ENCODE measurements around the gene RNF208.
"Not testable (repeated sequence)": the region's sequence is repeated elsewhere in the genome, so short reads cannot be mapped to it uniquely, and the experiment has no call there.

Gene RNF208

DNA sequence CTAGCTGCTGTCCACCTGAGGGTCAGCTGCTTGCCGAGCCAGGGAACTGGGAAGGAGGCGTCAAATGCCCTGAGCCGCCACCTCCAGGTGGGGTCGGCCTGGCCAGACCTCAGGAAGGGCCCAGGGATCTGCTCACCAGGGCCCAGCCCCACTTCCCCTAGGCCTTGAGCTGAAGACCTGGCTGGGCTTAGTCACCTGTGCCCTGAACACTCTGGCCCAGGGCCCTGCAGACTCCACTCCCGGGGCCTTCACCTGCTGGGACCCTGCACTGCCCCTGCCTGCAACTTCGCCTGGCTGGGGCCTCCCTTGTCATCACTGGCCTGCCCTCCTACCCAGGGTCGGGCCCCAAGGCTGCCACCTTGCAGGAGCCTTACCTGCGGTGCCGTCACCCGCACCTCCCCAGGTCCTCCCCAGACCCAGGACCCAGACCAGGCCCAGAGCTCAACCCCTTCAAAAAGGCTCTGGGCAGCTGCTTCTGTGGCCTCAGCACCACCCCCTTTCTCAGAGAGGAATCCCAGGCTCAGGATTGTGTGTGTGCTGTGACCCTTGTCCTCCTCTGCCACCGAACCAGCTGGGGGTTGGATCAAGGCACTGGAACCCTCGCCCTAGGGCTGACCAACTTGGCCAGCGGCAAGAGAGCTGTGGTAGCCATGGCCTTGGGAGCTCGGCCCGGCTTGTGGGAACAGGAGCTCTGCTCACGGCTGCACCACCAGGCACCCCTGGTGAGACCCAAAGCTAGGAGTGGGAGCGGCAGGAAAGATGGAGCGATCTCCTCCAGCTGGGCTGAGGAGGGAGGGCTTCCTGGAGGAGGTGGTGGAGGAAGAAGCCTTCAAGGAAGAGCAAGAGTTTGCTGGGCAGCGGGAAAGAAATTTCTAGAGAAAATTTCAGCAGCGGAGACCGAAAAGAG, 31.9 kb upstream of the RNF208 start:
- no peak for DNase-seq (ENCODE audit: low read depth)

GRCh38 chr9:137252555-137253506, 30.8 kb upstream of the RNF208 start:
- DNase-seq (ENCODE audit: low read depth), result no peak

- DNase-seq (ENCODE audit: low read depth), result no peak
These were observed 29.6 kb upstream of the RNF208 start for GRCh38 chr9:137251490-137252268.

DNA sequence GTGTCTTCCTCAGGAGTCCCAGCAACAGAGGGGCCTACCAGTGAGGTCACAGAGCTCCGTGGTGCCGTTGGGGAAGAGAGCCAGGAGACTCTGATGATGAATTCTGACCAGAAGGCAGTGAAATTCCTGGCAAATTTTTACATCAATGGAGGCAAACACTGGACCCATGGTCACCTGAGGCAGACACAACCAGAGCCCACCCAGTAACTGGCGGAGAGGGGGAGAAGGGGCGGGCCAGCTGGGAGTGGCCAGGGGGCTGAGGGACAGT, 29.1 kb upstream of the RNF208 start, which contains the start of gene STPG3:
STPG3 (plus strand) TSS at position 93 of the 268 bp plus-strand sequence; CDS start at position 94, 1 bp downstream.
- DNase-seq (ENCODE audit: low read depth), result no peak

DNA sequence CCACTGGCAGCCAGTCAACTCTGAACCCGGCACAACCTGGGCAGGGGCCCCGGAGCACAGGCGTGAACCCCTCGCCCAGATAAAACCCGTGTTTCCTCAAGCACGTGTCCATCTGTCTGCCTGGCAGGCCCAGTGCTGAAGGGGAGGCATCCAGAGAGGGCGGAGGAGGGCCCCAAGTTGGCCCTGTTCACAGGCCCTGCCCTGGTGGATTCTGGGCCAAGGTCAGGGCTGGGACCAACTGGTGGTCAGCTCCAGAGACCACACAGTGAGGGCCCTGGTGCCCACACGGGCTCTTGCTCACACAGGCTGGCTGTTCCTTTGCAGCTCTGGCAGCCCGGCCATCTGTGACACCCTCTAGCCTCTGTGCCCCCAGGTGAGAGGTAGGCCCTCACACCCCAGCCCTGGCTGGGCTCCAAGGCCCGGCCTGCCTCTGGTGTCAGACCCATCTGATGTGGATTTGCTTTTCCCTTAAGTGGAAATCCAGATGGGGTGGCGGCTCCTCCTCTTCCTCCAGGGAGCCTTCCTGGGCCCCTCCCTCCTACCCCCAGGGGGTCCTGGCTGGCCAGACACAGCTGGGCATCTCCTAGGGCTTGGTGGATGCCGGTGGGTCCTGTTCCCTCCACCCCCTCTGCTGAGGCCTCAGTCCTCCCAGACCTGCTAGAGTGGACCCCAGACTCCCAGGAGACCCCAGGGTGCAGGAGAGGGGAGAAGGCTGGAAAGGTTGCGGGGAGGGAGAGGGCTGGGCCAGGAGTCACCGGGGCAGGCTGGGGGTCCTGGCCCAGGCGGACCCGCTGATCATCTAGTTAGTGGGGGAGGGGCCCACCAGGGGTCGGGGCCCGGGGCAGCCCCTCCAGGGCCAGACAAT, 28.5 kb upstream of the RNF208 start:
- no peak for DNase-seq (ENCODE audit: low read depth)

DNA sequence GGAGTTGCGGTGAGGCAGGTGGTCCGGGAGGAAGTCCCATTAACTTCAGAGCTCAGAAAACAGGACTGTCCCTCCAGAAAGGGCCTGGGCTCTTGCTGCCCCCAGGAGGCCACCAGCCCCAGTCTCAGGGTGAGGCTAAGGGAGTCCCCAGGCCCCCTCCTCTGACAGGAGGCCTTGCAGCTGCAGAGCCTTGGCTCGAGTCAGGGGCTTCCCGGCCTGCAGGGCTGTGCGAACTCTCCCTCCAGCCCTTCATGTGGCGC, 25.8 kb upstream of the RNF208 start:
- no peak for DNase-seq (ENCODE audit: low read depth)

- no peak for DNase-seq (ENCODE audit: low read depth)
These were observed 25.3 kb upstream of the RNF208 start for GRCh38 chr9:137247135-137247915.

DNA sequence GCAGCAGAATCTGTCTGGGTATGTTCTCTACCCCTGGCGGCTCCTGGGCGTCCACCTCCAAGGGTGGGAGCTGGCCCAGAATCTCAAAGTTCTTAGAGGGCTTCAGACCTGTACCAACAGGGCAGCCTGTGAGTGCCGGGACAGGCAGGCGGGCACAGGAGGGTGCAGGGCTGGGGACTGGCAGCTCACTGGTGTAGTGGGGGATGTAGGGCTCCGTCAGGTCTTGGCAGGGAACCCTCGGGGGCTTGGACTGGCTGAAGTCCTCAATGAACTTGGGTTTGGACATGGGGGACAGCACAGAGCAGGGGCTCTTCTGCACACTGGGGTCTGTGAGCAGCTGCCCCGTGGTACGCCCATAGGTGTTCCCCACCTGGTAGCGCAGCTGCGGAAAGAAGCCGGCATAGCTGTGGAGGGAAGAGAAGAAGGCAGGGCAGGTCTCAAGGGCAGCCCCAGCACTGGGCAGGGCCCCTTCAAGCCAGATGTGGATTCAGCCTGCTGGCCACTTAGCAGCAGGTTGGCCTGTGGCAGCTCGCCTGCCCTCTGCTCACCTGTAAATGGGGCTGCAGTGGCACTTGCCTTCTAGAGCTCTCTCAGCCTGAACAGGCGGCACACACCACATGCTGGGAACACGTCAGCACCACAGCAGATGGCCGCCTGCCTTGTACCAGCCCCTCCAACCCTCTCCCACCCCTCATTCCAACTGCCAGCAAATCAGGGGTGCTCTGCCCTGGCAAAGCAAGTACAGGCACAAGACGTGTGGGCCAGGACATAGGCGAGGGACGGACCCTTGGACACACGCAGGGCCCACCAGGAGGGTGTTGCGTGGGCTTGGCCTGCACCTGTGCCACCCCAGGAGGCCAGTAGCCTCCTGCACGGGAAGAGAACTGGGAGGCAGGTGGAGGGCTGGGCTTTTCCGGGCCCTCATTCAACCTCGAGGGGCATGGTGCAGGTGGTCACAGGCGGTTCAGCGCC, 23.7 kb upstream of the RNF208 start:
- DNase-seq (ENCODE audit: low read depth), result no peak

GRCh38 chr9:137244486-137245449, 22.7 kb upstream of the RNF208 start:
- no peak for DNase-seq (ENCODE audit: low read depth)

GRCh38 chr9:137243626-137244485, 21.8 kb upstream of the RNF208 start:
- DNase-seq (ENCODE audit: low read depth), result no peak

DNA sequence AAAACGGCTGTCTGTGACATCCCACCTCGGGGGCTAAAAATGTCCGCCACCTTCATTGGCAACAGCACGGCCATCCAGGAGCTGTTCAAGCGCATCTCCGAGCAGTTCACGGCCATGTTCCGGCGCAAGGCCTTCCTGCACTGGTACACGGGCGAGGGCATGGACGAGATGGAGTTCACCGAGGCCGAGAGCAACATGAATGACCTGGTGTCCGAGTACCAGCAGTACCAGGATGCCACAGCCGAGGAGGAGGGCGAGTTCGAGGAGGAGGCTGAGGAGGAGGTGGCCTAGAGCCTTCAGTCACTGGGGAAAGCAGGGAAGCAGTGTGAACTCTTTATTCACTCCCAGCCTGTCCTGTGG, 21.2 kb upstream of the RNF208 start:
- not testable (repeated sequence) for DNase-seq (ENCODE audit: low read depth)

DNA sequence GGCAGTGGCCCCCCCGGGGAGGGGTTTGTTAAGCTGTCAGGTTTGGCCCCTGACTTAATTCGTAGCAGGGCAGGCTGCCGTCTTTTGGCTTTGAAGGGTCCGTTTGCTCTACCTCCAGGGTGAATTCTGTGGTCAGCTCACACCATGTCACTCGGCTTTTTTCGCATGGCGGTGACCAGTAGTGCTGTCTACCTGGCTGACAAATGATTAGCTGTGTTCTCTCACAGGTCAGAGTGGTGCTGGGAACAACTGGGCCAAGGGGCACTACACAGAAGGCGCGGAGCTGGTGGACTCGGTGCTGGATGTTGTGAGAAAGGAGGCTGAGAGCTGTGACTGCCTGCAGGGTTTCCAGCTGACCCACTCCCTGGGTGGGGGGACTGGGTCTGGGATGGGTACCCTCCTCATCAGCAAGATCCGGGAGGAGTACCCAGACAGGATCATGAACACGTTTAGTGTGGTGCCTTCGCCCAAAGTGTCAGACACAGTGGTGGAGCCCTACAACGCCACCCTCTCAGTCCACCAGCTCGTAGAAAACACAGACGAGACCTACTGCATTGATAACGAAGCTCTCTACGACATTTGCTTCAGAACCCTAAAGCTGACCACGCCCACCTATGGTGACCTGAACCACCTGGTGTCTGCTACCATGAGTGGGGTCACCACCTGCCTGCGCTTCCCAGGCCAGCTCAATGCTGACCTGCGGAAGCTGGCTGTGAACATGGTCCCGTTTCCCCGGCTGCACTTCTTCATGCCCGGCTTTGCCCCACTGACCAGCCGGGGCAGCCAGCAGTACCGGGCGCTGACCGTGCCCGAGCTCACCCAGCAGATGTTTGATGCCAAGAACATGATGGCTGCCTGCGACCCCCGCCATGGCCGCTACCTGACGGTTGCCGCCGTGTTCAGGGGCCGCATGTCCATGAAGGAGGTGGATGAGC, 20.5 kb upstream of the RNF208 start:
- no peak for DNase-seq (ENCODE audit: low read depth)

DNA sequence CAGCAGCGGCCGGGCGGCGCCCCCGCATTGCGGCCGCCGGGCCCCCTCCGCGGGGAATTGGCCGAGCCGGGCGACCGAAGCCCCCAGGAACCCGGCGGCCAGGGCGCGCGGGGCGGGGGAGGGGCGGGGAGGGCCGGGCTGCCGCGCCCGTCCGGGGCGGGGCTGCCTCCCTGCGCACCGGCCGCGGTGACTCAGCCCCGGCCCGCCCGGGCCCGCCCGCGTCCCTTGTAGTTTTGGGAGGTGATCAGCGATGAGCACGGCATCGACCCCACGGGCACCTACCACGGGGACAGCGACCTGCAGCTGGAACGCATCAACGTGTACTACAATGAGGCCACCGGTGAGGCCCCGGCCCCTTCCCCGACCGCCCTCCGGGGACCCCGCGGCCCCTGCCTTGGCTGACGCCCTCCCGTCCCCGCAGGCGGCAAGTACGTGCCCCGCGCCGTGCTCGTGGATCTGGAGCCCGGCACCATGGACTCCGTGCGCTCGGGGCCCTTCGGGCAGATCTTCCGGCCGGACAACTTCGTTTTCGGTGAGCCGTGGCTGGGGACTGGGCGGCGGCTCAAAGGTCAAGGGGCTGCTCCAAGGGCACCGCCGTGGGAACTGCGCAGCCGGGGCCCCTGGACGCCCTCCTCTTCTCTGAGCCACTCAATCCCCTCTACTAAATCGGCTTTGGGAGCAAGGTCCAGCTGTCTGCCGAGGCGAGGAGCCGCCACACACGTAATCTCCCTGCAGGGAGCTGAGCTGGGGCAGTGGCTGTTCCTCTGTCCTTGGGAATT, 19.6 kb upstream of the RNF208 start:
- peak; percentile 64 for DNase-seq (ENCODE audit: low read depth)

- DNase-seq (ENCODE audit: low read depth), result peak; percentile 95
These were observed 18.9 kb upstream of the RNF208 start, which contains the start of gene TUBB4B for GRCh38 chr9:137240841-137241489. Gene TUBB4B, plus strand, starts transcription at chr9:137241287. Its CDS starts 74 bp downstream, at chr9:137241361.

All from activated T-helper 9 cell treated with anti-CD3 and anti-CD28 coated beads, Interleukin-2, amount 50 U/mL, for 16 hours (primary cell).